HG02884 (cell line): ENCODE results near the gene GPR52.
"Not testable (repeated sequence)": the region's sequence is repeated elsewhere in the genome, so short reads cannot be mapped to it uniquely, and the experiment has no call there.

Source experiments
- ATAC-seq: cut with Tn5 transposase; IDR thresholded peaks from one replicate; pipeline ENCODE4 v1.9.1; 2021; ENCODE audit warnings: mild to moderate bottlenecking, moderate library complexity; ENCODE audit not compliant: unreplicated experiment

GPR52 gene

GRCh38 chr1:174447866-174448530 lies at the start of gene GPR52:
Gene GPR52 (plus strand): TSS chr1:174447964. CDS start chr1:174448112, 148 bp downstream.
- ATAC-seq, result no peak

GRCh38 chr1:174398246-174398645 lies 49.5 kb upstream of the GPR52 start:
- no peak for ATAC-seq

GRCh38 chr1:174399211-174399610 lies 48.6 kb upstream of the GPR52 start:
- ATAC-seq, result no peak

- ATAC-seq, result no peak
These were observed 46.7 kb upstream of the GPR52 start for GRCh38 chr1:174401075-174401474.

- no peak for ATAC-seq
These were observed 42.5 kb upstream of the GPR52 start for GRCh38 chr1:174405219-174405618.

- ATAC-seq, result no peak
These were observed 41.3 kb upstream of the GPR52 start for GRCh38 chr1:174406421-174406820.

GRCh38 chr1:174407665-174408064 lies 40.1 kb upstream of the GPR52 start:
- ATAC-seq, result no peak

- no peak for ATAC-seq
These were observed 39.6 kb upstream of the GPR52 start for GRCh38 chr1:174408146-174408545.

GRCh38 chr1:174409801-174410200 lies 38.0 kb upstream of the GPR52 start:
- ATAC-seq, result not testable (repeated sequence)

- no peak for ATAC-seq
These were observed 34.1 kb upstream of the GPR52 start for GRCh38 chr1:174413632-174414031.

GRCh38 chr1:174414203-174414602 lies 33.6 kb upstream of the GPR52 start:
- no peak for ATAC-seq

- ATAC-seq, result no peak
These were observed 32.3 kb upstream of the GPR52 start for GRCh38 chr1:174415506-174415905.

GRCh38 chr1:174417921-174418320 lies 29.8 kb upstream of the GPR52 start:
- ATAC-seq, result no peak

- ATAC-seq, result no peak
These were observed 22.6 kb upstream of the GPR52 start for GRCh38 chr1:174425121-174425520.

GRCh38 chr1:174426153-174426552 lies 21.6 kb upstream of the GPR52 start:
- no peak for ATAC-seq

GRCh38 chr1:174428033-174428432 lies 19.7 kb upstream of the GPR52 start:
- no peak for ATAC-seq

- no peak for ATAC-seq
These were observed 19.0 kb upstream of the GPR52 start for GRCh38 chr1:174428739-174429138.

GRCh38 chr1:174433451-174433850 lies 14.3 kb upstream of the GPR52 start:
- ATAC-seq, result no peak

- ATAC-seq, result no peak
These were observed 2.4 kb upstream of the GPR52 start for GRCh38 chr1:174445351-174445750.

GRCh38 chr1:174445817-174446216 lies 1.9 kb upstream of the GPR52 start:
- ATAC-seq, result no peak

GRCh38 chr1:174448531-174448883 lies 743 bp downstream of the GPR52 start:
- no peak for ATAC-seq

- no peak for ATAC-seq
These were observed 1.2 kb downstream of the GPR52 start for GRCh38 chr1:174448974-174449373.

- no peak for ATAC-seq
These were observed 3.6 kb downstream of the GPR52 start for GRCh38 chr1:174451408-174451807.
